Femur (tissue), 1 donor: ENCODE data around the gene ACSM2A.
A peak's percentile ranks its signal among the peaks of the same experiment; 100 is the strongest.
"Not testable (repeated sequence)": the region's sequence is repeated elsewhere in the genome, so short reads cannot be mapped to it uniquely, and the experiment has no call there.

Experiments
- DNase-seq: peaks from one replicate; pipeline ENCODE4 v3.0.0-alpha.2; 2017

The ACSM2A gene

GRCh38 chr16:20451364-20451763 is at the start of gene ACSM2A:
ACSM2A (plus strand) TSS chr16:20451521; CDS start chr16:20460115, 8,594 bp downstream.
- not testable (repeated sequence) for DNase-seq

- no peak for DNase-seq
Observed at GRCh38 chr16:20402651-20403050, 48.7 kb upstream of the ACSM2A start.

- no peak for DNase-seq
Observed at GRCh38 chr16:20404637-20405036, 46.7 kb upstream of the ACSM2A start, which contains the start of gene PDILT. PDILT (minus strand) TSS chr16:20404737; CDS start chr16:20399300, 5,437 bp downstream.

- peak; percentile 22 for DNase-seq
Observed at GRCh38 chr16:20409398-20410120, 41.8 kb upstream of the ACSM2A start, which contains the start of gene ACSM5. ACSM5 (plus strand) TSS chr16:20409534; CDS start chr16:20411485, 1,951 bp downstream.

- no peak for DNase-seq
Observed at GRCh38 chr16:20410121-20410723, 41.1 kb upstream of the ACSM2A start.

- no peak for DNase-seq
Observed at GRCh38 chr16:20411055-20411454, 40.3 kb upstream of the ACSM2A start.

GRCh38 chr16:20415541-20415940 is 35.8 kb upstream of the ACSM2A start:
- DNase-seq: no peak

GRCh38 chr16:20419093-20419492 is 32.2 kb upstream of the ACSM2A start:
- DNase-seq: not testable (repeated sequence)

GRCh38 chr16:20421748-20422147 is 29.6 kb upstream of the ACSM2A start:
- not testable (repeated sequence) for DNase-seq

GRCh38 chr16:20423772-20424128 is 27.6 kb upstream of the ACSM2A start:
- not testable (repeated sequence) for DNase-seq

GRCh38 chr16:20424129-20424866 is 27.0 kb upstream of the ACSM2A start:
- DNase-seq: no peak

GRCh38 chr16:20427401-20427797 is 23.9 kb upstream of the ACSM2A start:
- DNase-seq: not testable (repeated sequence)

- DNase-seq: not testable (repeated sequence)
Observed at GRCh38 chr16:20429499-20429898, 21.8 kb upstream of the ACSM2A start.

- not testable (repeated sequence) for DNase-seq
Observed at GRCh38 chr16:20430480-20430879, 20.8 kb upstream of the ACSM2A start.

- DNase-seq: no peak
Observed at GRCh38 chr16:20430948-20431347, 20.4 kb upstream of the ACSM2A start.

GRCh38 chr16:20438950-20439349 is 12.4 kb upstream of the ACSM2A start:
- not testable (repeated sequence) for DNase-seq

- not testable (repeated sequence) for DNase-seq
Observed at GRCh38 chr16:20439820-20440231, 11.5 kb upstream of the ACSM2A start.

GRCh38 chr16:20440731-20441130 is 10.6 kb upstream of the ACSM2A start:
- not testable (repeated sequence) for DNase-seq

- DNase-seq: no peak
Observed at GRCh38 chr16:20441191-20441590, 10.1 kb upstream of the ACSM2A start.

GRCh38 chr16:20441859-20442258 is 9.5 kb upstream of the ACSM2A start:
- DNase-seq: not testable (repeated sequence)

GRCh38 chr16:20446652-20447393 is 4.5 kb upstream of the ACSM2A start:
- DNase-seq: not testable (repeated sequence)

- not testable (repeated sequence) for DNase-seq
Observed at GRCh38 chr16:20453633-20454032, 2.3 kb downstream of the ACSM2A start.

- not testable (repeated sequence) for DNase-seq
Observed at GRCh38 chr16:20459227-20459626, 7.9 kb downstream of the ACSM2A start.
